ENCODE results near the gene LGR4. TPM values are rescaled to one million over a fixed set of nuclear protein-coding genes. Genes with fewer than 3 reads are reported as not detected.

The LGR4 gene
- total RNA-seq, 1 donor from 2014 or later, result 16.7 TPM

- DNase-seq (ENCODE audit: extremely low read depth, low read depth, low spot score), result no peak
Observed at GRCh38 chr11:27485930-27486773, 13.6 kb upstream of the LGR4 start.

GRCh38 chr11:27482793-27483192, 10.2 kb upstream of the LGR4 start:
- DNase-seq (ENCODE audit: extremely low read depth, low read depth, low spot score), result no peak

- no peak for DNase-seq (ENCODE audit: extremely low read depth, low read depth, low spot score)
Observed at GRCh38 chr11:27481992-27482391, 9.4 kb upstream of the LGR4 start.

- no peak for DNase-seq (ENCODE audit: extremely low read depth, low read depth, low spot score)
Observed at GRCh38 chr11:27477831-27478230, 5.2 kb upstream of the LGR4 start.

GRCh38 chr11:27477243-27477642, 4.7 kb upstream of the LGR4 start:
- DNase-seq (ENCODE audit: extremely low read depth, low read depth, low spot score), result no peak

GRCh38 chr11:27475622-27476021, 3.0 kb upstream of the LGR4 start:
- no peak for DNase-seq (ENCODE audit: extremely low read depth, low read depth, low spot score)

GRCh38 chr11:27473017-27473406, 422 bp upstream of the LGR4 start:
- DNase-seq (ENCODE audit: extremely low read depth, low read depth, low spot score), result no peak

- no peak for DNase-seq (ENCODE audit: extremely low read depth, low read depth, low spot score)
Observed at GRCh38 chr11:27471589-27472397, 797 bp downstream of the LGR4 start.

- no peak for DNase-seq (ENCODE audit: extremely low read depth, low read depth, low spot score)
Observed at GRCh38 chr11:27470826-27471588, 1.6 kb downstream of the LGR4 start.

- DNase-seq (ENCODE audit: extremely low read depth, low read depth, low spot score), result no peak
Observed at GRCh38 chr11:27470166-27470565, 2.4 kb downstream of the LGR4 start.

- no peak for DNase-seq (ENCODE audit: extremely low read depth, low read depth, low spot score)
Observed at GRCh38 chr11:27468995-27469695, 3.4 kb downstream of the LGR4 start.

- peak; percentile 85 for DNase-seq (ENCODE audit: extremely low read depth, low read depth, low spot score)
Observed at GRCh38 chr11:27468209-27468994, 4.2 kb downstream of the LGR4 start.

- no peak for DNase-seq (ENCODE audit: extremely low read depth, low read depth, low spot score)
Observed at GRCh38 chr11:27467181-27467913, 5.2 kb downstream of the LGR4 start.

- DNase-seq (ENCODE audit: extremely low read depth, low read depth, low spot score), result no peak
Observed at GRCh38 chr11:27466363-27466762, 6.2 kb downstream of the LGR4 start.

- no peak for DNase-seq (ENCODE audit: extremely low read depth, low read depth, low spot score)
Observed at GRCh38 chr11:27465629-27466028, 7.0 kb downstream of the LGR4 start.

- no peak for DNase-seq (ENCODE audit: extremely low read depth, low read depth, low spot score)
Observed at GRCh38 chr11:27464909-27465308, 7.7 kb downstream of the LGR4 start.

GRCh38 chr11:27464289-27464696, 8.3 kb downstream of the LGR4 start:
- no peak for DNase-seq (ENCODE audit: extremely low read depth, low read depth, low spot score)

GRCh38 chr11:27462543-27462942, 10.0 kb downstream of the LGR4 start:
- DNase-seq (ENCODE audit: extremely low read depth, low read depth, low spot score), result no peak
